Measurements from ENCODE around the gene FAM13A.
"Not testable (repeated sequence)": the region's sequence is repeated elsewhere in the genome, so short reads cannot be mapped to it uniquely, and the experiment has no call there.

The FAM13A gene

GRCh38 chr4:88892646-88893045 is 164.3 kb downstream of the FAM13A start:
- no peak for DNase-seq

DNA sequence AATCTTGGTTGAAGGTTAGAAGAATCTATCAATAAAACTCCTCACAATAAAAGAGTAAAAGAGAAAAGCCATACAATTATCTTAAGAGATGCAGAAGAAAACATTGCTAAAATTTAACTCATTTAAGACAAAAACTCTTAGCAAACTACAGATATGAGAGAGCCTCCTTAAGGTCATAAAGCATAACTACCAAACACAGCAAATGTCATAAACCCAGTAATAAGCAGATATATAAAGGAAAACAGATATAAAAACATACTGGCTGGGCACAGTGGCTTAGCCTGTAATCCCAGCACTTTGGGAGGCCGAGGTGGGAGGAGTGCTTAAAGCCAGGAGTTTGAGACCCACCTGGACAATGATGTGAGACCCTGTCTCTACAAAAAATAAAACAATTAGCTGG is 165.3 kb downstream of the FAM13A start:
- DNase-seq: no peak

DNA sequence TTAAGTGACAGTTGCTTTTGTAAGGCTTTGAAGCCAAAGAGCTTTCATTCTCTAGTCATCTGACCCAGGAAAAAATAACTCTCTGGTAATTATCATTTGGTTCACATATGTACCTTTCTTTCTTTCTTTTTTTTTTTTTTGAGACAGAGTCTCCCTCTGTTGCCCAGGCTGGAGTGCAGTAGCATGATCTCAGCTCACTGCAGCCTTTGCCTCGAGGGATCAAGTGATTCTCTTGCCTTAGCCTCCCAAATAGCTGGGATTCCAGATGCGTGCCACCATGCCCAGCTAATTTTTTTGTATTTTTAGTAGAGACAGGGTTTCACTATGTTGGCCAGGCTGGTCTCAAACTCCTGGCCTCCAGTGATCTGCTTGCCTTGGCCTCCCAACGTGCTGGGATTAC is 169.6 kb downstream of the FAM13A start:
- DNase-seq: not testable (repeated sequence)

DNA sequence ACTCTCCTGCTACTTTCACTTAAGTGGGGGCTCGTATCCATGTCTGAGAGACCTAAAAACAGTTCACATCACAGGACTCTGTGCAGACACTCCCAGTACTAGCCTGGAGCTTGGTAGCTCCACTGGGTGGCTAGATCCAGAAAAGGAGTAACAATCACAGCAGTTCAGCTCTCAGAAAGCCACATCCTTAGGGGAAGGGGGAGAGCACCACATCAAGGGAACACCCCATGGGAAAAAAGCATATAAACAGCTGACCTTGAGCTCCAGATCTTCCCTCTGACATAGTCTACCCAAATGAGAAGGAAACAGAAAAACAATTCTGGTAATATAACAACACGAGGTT is 175.8 kb downstream of the FAM13A start:
- DNase-seq: no peak

DNA sequence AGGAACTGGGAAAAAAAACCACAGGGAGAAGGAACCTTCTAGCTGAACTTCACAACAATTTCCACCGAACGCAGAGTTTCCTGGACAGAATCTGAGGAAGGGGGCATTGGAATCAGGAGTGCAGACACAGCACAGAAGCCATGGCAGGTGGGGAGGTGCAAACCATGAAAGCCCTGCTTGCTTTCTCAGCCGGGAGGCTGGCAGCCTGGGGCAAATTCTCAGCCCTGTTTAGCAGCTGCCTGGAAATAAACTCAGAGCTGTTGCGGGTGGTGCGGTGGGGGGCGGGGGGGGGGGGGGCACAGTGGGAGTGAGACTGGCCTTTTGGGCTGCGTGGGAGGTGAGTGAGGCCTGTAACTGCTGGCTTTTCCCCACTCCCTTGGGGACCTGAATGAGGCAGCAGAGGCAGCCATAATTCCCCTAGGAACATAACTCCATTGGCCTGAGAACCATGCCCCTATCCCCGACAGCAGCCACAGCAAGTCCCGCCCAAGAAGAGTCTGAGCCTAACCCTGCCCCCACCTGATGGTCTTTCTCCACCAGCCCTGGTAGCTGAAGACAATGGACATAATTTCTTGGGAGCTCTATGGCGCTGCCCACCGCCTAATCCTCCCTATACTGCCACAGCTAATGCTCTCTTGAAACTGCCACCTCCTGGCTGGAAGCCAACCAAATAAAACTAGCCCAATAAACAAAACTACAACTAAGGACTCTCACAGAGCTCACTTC is 176.3 kb downstream of the FAM13A start:
- DNase-seq: no peak

DNA sequence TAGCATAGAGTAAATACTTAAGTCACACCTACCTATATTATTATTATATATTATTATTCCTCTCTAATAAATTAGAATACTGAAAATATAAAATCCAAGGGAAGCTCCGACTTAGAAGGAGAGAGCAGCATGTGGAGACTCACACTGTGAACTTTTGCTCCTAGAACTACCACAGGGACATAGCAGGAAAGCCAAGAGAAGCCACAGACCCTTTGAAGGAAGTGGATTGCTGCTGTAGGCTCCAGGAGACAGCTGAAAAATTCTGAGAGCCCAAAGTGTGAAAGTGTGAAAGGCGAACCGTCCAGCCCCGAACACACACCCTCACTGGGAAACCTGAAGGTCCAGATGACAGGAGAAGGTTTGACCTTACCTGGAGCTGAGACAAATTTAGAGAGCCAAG is 177.0 kb downstream of the FAM13A start:
- DNase-seq: no peak

DNA sequence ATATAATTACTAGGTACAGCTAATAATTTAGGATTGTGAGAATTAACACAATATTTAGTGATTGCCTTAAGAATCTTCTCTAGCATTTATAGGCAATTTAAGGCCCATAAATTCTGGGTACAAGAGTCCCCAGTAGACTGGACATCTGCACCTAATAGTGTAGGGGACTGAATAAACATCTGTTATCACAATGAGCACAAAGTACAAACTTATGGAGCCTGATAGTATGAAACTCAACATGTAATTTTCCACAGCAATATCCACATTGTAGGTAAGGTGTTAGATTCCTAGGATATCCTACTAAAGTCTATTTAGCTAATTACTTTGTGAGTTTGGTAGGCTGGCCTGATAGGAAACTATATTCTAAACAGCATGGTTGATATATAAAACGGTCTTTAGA is 178.3 kb downstream of the FAM13A start:
- no peak for DNase-seq

GRCh38 chr4:88870428-88870827 is 186.6 kb downstream of the FAM13A start:
- no peak for DNase-seq

DNA sequence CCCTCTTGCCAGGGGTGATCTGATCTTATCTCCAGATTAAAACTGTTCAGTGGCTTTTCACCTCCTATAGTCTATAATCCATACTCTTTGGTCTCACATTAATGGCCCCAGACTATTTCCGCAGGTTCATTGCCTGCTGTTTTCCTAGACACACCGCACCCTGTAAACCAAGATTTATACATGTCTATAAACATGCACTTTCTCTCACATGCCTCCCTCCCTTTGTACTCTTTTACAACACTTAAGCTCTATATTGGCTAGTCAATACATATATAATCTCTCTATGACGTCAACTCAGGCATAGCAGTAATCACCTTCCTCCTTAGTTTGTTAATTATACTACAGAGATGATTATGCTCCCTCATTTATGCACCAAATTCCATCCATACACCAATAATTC is 188.5 kb downstream of the FAM13A start:
- DNase-seq: no peak

- DNase-seq: no peak
Measured at GRCh38 chr4:88866862-88867550, 190.0 kb downstream of the FAM13A start.

DNA sequence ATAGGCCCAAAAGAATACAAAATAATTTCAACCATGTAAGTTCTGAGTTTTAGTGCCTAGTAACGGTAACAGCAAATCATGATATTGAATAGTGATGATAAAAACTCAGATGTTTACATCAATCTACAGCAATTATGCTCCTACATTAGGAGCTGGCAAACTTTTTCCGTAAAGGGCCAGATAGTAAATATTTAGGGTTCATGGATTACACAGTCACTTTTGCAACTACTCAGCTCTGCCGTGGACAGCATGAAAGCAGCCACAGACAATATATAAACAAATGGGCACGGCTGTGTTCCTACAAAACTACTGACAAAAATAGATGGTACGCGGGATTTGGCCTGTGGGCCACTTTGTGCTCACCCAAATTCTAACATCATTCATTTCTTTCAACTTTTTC is 191.5 kb downstream of the FAM13A start:
- no peak for DNase-seq

GRCh38 chr4:88865046-88865445 is 191.9 kb downstream of the FAM13A start:
- DNase-seq: no peak

GRCh38 chr4:88860586-88860985 is 196.4 kb downstream of the FAM13A start:
- DNase-seq: no peak

- DNase-seq: no peak
Measured at GRCh38 chr4:88859191-88859812, 197.7 kb downstream of the FAM13A start.

GRCh38 chr4:88858752-88859151 is 198.2 kb downstream of the FAM13A start:
- peak; percentile 93 for DNase-seq

- DNase-seq: no peak
Measured at GRCh38 chr4:88857588-88857987, 199.4 kb downstream of the FAM13A start.

GRCh38 chr4:88854481-88854880 is 202.5 kb downstream of the FAM13A start:
- no peak for DNase-seq

- DNase-seq: not testable (repeated sequence)
Measured at GRCh38 chr4:88853583-88853982, 203.4 kb downstream of the FAM13A start.

DNA sequence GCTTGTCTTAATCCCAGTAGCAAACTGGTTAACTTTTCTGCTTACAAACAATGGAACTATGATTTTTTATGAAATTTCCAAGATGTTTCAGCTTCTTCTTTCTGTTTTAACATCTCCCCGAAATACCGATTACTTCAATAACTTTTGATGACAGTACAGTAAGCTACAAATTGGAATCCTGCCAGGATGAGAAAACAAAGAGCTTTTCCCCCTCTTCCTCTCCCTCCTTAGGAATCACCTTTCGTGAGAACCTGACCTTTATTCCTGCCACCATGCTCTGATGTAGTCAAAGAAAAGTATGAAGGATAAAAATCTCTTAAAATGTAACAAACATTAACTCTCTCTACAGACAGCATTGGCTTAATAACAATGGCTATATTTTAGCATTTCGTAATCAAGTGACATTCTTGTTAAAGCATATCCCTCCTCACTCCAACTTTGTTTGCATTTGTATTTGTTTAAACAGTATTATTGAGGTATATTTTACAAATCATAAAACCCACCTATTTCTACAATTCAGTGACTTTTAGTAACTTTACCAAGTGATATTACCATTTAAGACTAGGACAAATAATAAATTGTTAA is 210.7 kb downstream of the FAM13A start:
- no peak for DNase-seq

DNA sequence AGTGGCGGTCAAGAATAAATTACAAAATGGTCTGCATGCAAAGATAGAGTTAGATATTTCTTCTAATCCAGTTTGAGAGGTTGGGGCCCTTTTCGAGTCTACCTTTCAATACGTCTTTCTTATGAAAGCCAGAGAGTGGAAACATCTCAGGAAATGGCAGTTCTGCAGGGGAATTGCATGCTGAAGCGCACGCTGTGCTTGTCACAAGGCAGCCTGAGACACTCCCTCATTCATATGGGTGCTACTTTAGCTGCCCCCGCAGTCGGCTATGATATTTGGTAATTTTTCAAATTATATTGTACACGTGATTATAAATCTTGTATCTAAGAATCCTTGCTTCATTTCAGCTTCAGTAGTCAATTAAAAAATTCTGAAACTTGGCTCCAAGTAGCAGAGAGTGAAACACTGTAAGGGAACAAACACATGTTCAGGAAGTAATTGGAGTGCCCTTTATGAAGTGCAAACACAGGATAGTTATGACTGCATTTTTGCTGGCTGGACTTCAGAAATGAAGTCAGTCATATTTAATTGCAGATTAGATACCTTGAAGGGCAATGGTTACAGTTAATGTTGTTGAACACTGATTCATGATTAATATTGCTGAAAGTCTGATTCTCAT is 213.8 kb downstream of the FAM13A start:
- no peak for DNase-seq

DNA sequence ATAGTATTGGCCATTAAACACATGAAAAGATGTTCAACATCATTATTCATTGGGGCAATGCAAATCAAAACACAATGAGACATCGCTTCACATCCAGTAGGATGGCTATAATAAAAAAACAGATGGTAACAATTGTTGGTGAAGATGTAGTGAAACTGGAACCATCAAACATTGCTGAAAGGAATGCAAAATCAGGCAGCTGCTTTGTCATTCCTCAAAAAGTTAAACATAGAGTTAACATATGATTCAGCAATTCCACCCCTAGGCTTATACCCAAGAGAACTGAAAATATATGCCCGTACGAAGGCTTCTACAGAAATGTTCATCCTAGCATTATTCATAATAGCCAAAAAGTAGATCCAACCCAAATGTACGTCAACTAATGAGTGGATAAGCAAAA is 215.3 kb downstream of the FAM13A start:
- no peak for DNase-seq

DNA sequence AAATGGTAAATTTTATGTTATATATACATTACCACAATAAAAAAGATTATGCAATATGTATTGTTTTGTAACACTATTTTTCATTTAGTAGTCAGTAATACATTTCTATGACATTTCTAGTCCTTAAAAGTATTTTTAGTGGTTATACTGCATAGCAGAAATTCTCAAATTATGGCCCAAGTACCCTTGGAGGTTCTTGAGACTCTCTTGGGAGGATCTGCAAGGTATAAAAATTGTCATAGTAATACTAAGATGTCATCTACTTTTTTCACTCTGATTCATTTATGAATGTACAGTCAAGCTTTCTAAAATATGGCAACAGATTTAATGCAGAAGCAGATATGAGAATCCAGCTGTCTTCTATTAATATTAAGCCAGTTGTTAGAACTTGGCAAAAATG is 220.8 kb downstream of the FAM13A start:
- no peak for DNase-seq

DNA sequence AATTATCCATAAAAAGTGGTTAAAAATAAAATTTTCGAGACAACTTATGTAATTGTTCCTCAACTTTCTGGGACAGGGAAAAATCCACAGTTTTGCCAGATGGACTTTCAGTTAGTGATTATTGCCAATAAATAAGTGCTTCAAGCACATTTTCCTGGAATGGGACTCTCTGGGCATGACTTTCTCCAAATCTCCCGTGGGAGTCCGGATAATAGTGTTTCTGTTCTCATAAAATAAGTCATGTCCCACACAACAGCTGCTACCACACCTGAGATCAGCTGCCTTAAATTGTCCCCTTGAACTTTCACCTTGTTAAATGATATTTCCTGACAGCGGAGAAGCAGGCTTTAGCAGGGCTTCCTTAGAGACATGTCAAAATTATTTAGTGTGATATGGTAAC is 226.0 kb downstream of the FAM13A start:
- DNase-seq: no peak

DNA sequence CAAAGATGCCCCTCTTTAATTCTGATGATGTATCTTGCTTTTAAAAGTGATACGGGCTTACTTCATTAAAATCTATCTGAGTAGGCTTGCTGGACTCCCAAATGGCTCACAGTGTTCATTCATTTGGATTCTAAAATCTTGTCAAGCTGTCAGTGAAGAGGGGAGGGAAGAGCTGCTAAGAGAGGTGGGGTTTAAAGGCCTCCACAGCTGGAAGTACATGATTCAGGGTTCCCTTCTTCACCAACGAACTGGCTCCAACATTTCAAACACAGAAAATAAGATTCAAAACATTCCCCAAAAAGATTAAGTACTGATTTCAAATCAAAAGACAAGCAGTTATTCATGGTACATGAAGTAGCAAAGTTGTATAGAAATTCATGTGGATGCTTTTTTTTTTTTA is 226.4 kb downstream of the FAM13A start:
- DNase-seq: no peak

All from OCI-M1 (cell line).